ENCODE data around the gene SPECC1L. TPM values are rescaled to one million over a fixed set of nuclear protein-coding genes. Genes with fewer than 3 reads are reported as not detected.

Gene SPECC1L
- total and polyA plus RNA-seq, 10 of the 15 experiments (the other 5 are each of a cell fraction or from before 2014, with no cell fraction given) = 1.9 to 40.6 (median 19.1) TPM

DNA sequence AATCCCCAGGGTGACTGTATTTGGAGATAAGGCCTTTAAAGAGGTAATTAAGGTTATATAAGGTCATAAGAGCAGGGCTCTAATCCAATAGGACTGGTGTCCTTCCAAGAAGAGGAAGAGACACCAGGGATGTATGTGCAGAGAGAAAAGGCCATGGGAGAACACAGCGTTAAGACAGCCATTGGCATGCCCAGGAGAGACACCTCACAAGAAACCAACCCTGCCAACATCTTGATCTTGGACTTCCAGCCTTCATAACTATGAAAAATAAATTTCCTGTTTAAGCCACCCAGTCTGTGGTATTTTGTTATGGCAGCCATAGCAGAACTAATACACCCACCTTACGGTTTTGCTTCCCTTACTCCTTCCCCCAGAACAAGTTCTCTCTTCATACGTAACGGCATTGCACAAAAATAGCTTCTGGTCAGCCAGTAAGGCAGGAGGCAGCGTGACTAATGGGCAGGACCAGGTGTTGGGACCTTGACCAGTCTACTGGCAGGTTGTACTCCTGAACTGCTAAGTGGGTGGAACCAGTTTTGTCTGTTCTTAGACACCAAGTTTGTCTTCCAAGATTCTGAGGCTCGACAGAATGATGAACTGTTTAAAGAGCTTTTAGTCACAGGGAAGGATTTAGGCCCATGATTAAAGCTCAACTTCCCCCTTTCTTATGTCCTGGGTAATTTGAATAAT is 192.6 kb downstream of the SPECC1L start:
- H3K27me3 ChIP-seq (replicated peaks in 1 of 2; ENCODE audit: control insufficient read depth in 2 of 2, insufficient read depth in 2 of 2, low read length in 1 of 2) = no peaks in the 10 kb centered on the region
- BruUV-seq (replicated peaks) = no TSS peak
- H3K36me3 ChIP-seq (ENCODE audit: control insufficient read depth in 2 of 2, insufficient read depth in 2 of 2, low read length in 1 of 2) = no peaks in the 10 kb centered on the region
- DNase-seq (ENCODE audit: low read depth, low spot score) (no peak), ATAC-seq (no peak; the same call in 2 of the 3 replicates), FAIRE-seq (no peak)
- in situ Hi-C loops (cut with MboI) (no loop called here), intact Hi-C loops (cut with micrococcal nuclease; ENCODE audit: unreplicated experiment) (no loop called here)
- RAD21 ChIA-PET (ENCODE audit: unreplicated experiment) = interaction anchor here (0.7 kb wide), 1 partner anchor 137 kb away, joined by 3 read pairs; no protein-coding TSS in a partner anchor
- H3K27ac ChIP-seq (ENCODE audit: control insufficient read depth, insufficient read depth) = no peak overlapping the region
- WGBS (ENCODE audit: insufficient coverage, insufficient replicate concordance, low lambda C conversion rate, missing lambda C conversion rate) = 36% methylated on average over 6 of the region's 6 CpGs
- no peaks in the 10 kb centered on the region for H4K20me1 ChIP-seq (ENCODE audit: control insufficient read depth, insufficient read depth)
- no peaks in the 10 kb centered on the region for H3K79me2 ChIP-seq (ENCODE audit: control insufficient read depth, insufficient read depth, low read length)
- H2AFZ ChIP-seq (ENCODE audit: control insufficient read depth, low read depth, low read length) = peak overlapping the region; percentile 75
- CTCF ChIA-PET = interaction anchor here (1.0 to 1.7 kb wide), 2 partner anchors 10 to 18 kb away, joined by 5 to 8 read pairs; no protein-coding TSS in a partner anchor
- H3K9me3 ChIP-seq (replicated peaks; ENCODE audit: control insufficient read depth, insufficient read depth, low read length) = no peaks in the 10 kb centered on the region
- H3K4me1 ChIP-seq (ENCODE audit: control insufficient read depth, insufficient read depth, low read length) = peaks cover 14% of the 10 kb centered on the region
- no peak overlapping the region for H3K4me2 ChIP-seq (ENCODE audit: control insufficient read depth, insufficient read depth)
- no peak overlapping the region for H3K4me3 ChIP-seq
- SMC1A ChIA-PET (ENCODE audit: uncharacterized antibody, unreplicated experiment) = interaction anchor here (1.2 to 1.3 kb wide), 2 partner anchors 14 to 19 kb away, joined by 4 to 5 read pairs; no protein-coding TSS in a partner anchor
- H3K9ac ChIP-seq (ENCODE audit: control insufficient read depth, insufficient read depth, low read length) = no peak overlapping the region
- POLR2A ChIA-PET = interaction anchor here (0.7 to 1.3 kb wide), 3 partner anchors 19 to 41 kb away, joined by 3 to 6 read pairs (median 4); no protein-coding TSS in a partner anchor
- TF ChIP-seq RUNX3 (IDR thresholded peaks at IDR 0.05; ENCODE audit: low read length) = peak; percentile 42; the same call in 1 of the 2 replicates
- TF ChIP-seq EGR1 (IDR thresholded peaks at IDR 0.05; ENCODE audit: borderline replicate concordance in 1 of 2, low read depth in 2 of 2, low read length in 2 of 2) = no peak
- no peak for TF ChIP-seq IKZF2 (IDR thresholded peaks at IDR 0.05)
- 0 out of 2 replicates have a peak, but pooled peaks have one; percentile 11 for TF ChIP-seq CREB1 (IDR thresholded peaks at IDR 0.05; ENCODE audit: low read depth)
- TF ChIP-seq FOS (IDR thresholded peaks at IDR 0.05; ENCODE audit: borderline replicate concordance, extremely low read depth, insufficient read length) = no peak
- TF ChIP-seq SIX5 (IDR thresholded peaks at IDR 0.05; ENCODE audit: low read depth, low read length, severe bottlenecking) = no peak
